ENCODE results near the gene RHOG.

The RHOG gene

GRCh38 chr11:3859373-3859881 is 18.7 kb upstream of the RHOG start:
- no peak for DNase-seq (ENCODE audit: low read depth in 2 of 2)

DNA sequence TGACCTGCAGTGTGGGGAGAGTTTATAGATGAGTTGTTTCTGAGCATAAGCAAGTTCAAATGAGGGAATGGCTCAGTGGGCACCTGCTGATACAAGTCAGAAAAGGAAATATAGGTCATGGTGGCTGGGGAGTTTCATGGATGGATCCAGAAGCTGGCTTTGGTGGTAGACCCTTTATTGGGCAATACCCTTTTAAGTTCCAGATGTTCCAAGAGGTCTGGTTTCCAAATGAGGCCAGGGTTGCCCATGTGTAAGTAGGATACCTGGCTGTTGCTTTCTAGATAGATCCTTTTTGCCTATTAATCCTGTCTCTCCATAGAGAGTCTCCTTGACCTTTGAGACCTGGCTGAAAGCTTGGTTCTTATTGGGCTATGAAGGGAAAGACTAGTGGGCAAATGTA is 16.9 kb upstream of the RHOG start:
- no peak for DNase-seq (ENCODE audit: low read depth in 2 of 2)

- DNase-seq (ENCODE audit: low read depth in 2 of 2), result no peak
Measured at GRCh38 chr11:3856856-3857553, 16.2 kb upstream of the RHOG start.

GRCh38 chr11:3855808-3856491 is 15.2 kb upstream of the RHOG start:
- DNase-seq (ENCODE audit: low read depth in 2 of 2), result peak in 1 of 2 donors; percentile 33

- DNase-seq (ENCODE audit: low read depth in 2 of 2), result peak; percentile 94 to 95
Measured at GRCh38 chr11:3854977-3855807, 14.4 kb upstream of the RHOG start, which contains the start of gene STIM1. STIM1 (plus strand) TSS chr11:3855664; CDS start chr11:3856271, 607 bp downstream.

GRCh38 chr11:3854660-3854976 is 13.9 kb upstream of the RHOG start:
- no peak for DNase-seq (ENCODE audit: low read depth in 2 of 2)

DNA sequence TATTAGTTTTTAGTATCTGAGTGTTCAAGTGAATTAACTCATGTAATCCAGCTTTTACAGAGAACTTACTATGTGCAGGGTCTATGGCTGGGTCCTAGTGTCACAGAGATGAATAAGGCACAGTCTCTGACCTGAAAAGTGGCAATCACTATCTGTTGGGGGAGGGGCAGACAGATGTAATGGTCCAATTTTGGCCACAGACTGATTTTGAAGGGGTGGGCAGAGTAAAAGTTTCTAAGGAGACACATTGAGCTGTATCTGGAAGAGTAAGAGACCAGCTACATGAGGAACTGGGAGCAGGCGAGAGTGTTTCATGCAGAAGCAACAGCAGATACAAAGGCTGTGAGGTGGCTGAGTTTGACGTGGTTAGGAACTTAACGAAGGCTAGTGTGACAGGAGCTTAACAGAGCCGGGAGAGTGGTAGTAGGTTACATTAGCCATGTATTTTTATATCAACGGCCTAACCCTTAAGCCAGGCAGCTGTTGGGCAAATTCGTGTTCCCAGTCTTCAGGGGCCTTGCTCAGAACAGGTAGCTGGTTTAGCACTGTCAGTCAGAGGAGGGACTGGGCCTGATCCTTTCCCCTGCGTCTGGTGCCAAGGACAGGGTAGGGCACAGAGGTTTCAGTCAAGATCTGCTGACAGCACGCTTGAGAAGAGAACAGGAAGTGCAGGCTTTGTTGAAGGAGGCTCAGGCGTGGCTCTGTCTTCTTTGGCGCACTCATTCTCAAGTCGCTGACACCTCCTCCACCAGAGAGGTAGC is 13.3 kb upstream of the RHOG start:
- DNase-seq (ENCODE audit: low read depth in 2 of 2), result peak in 1 of 2 donors; percentile 42

GRCh38 chr11:3853545-3853842 is 12.7 kb upstream of the RHOG start:
- DNase-seq (ENCODE audit: low read depth in 2 of 2), result no peak

DNA sequence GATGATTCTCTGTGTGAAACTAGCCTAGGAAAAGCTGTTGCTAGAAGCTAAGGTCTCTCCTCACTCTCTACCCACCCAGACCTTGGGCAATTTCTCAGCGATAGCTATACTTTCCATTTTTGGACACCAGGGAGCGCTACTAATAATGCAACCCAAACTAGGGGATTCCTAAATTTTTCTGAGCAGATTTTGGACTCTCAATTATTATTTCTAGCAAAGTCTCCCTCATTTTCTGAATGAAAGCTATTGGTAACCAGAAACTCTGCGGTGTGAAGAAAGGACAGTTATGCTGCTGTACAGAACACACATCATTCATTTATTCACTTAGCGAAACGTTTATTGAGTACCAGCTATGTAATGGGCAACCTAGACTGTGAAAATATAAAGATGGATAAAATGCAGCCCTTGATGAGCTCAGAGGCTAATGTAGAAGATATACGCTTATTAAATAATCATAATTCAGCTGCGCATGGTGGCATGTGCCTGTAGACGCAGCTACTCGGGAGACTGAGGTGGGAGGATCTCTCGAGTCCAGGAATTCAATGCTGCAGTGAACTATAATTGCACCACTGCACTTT is 8.6 kb upstream of the RHOG start:
- no peak for DNase-seq (ENCODE audit: low read depth in 2 of 2)

- no peak for DNase-seq (ENCODE audit: low read depth in 2 of 2)
Measured at GRCh38 chr11:3845670-3846069, 4.9 kb upstream of the RHOG start.

DNA sequence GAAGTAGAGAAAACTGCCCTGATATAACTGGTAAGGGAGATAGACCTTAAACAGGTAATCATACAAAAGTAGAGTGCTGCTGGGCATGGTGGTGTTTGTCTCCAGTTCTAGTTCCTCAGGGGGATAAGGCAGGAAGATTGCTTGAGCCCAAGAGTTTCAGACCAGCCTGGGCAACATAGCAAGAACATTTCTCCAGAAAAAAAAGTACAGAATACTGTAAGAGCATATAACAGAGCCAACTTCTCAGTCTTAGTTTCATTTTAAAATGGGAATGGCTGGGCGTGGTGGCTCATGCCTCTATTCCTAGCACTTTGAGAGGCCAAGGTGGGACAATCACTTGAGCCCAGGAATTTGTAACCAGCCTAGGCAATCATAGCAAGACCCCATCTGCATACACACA is 4.5 kb upstream of the RHOG start:
- DNase-seq (ENCODE audit: low read depth in 2 of 2), result no peak

DNA sequence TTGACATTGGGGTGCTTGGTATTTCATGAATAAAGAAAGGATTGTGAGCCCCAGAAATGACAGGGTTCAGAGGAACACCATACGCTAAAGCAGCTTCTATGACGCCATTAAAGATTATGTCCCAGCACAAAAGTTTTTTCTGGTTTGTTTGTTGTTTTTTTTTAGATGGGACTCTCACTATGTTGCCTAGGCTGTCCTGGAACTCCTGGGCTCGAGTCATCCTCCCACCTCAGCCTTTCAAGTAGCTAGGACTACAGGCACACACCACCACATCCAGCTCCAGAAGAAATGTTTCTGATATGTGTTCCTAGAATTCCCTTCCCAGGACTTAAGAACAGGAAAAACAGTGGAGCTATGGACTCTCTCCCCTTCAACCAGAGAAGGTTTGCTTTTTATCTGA is 2.6 kb upstream of the RHOG start:
- DNase-seq (ENCODE audit: low read depth in 2 of 2), result no peak

GRCh38 chr11:3841426-3842350 is 929 bp upstream of the RHOG start:
- DNase-seq (ENCODE audit: low read depth in 2 of 2), result peak in 1 of 2 donors; percentile 96

GRCh38 chr11:3840004-3840869 is 522 bp downstream of the RHOG start:
- no peak for DNase-seq (ENCODE audit: low read depth in 2 of 2)

DNA sequence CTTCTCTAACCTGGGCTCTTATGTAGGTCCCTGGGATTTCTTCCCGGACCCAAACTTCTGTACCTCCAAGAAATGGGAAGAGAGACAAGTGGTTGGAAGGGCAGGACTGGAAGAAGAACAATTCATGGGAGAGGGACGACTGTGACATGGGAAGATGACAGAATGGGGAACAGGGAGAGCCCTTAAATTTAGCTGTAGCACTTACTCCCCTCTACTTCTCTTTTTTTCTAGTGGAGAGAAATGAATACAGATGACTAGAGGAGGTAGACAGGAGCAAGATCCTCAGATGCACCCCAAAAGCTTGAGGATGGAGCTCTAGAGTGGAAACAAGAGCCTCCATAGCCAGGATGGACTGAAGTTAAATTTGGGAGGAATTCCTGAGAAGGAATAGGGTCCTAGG is 2.3 kb downstream of the RHOG start:
- no peak for DNase-seq (ENCODE audit: low read depth in 2 of 2)

- DNase-seq (ENCODE audit: low read depth in 2 of 2), result no peak
Measured at GRCh38 chr11:3837793-3838192, 3.0 kb downstream of the RHOG start.

GRCh38 chr11:3836903-3837302 is 3.9 kb downstream of the RHOG start:
- DNase-seq (ENCODE audit: low read depth in 2 of 2), result peak in 1 of 2 donors; percentile 45

- DNase-seq (ENCODE audit: low read depth in 2 of 2), result no peak
Measured at GRCh38 chr11:3835751-3836150, 5.0 kb downstream of the RHOG start.

- no peak for DNase-seq (ENCODE audit: low read depth in 2 of 2)
Measured at GRCh38 chr11:3834664-3835461, 5.9 kb downstream of the RHOG start.
